Femur (tissue), 1 donor: Measurements from ENCODE around the gene CANT1.

ENCODE experiments used
- DNase-seq: peaks from one replicate; pipeline ENCODE4 v3.0.0-alpha.2; 2017

CANT1 gene

GRCh38 chr17:78993981-78994671, 15.4 kb downstream of the CANT1 start:
- DNase-seq, result peak; percentile 15

GRCh38 chr17:78993241-78993956, 16.2 kb downstream of the CANT1 start:
- DNase-seq, result peak; percentile 50

- DNase-seq, result no peak
Measured at GRCh38 chr17:78992542-78993212, 16.9 kb downstream of the CANT1 start.

DNA sequence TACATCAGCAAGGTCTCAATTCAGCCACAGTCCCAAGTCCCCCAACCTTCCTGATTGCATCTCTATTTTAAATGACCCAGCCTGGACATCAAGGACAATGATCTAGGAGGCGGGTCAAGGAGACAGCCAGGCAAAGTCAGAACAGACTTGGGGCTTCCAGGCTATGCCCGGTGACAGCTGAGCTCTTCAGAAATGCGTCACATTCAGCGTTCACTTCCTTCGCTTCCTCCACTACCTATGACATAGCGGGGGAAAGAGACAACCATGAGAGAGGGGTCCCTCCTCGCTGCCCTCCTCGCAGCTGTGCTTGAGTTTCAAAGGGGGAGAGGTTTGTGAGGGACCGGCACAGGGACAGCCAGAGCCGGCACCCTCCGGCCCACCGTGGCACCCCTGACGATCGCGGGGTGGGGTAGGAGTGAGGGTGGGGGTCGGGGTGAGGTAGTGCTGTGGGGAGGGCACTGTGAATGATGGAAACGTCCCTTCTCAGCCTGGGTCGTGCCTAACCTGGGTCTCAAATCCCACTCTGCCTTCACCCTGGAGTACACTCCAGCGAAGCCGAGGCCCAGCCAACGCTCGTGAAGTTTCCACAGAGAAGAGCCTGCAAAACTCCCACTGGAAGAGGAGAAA, 17.5 kb downstream of the CANT1 start:
- DNase-seq, result peak; percentile 15

- no peak for DNase-seq
Measured at GRCh38 chr17:78991017-78991738, 18.4 kb downstream of the CANT1 start.

GRCh38 chr17:78990349-78991016, 19.1 kb downstream of the CANT1 start:
- no peak for DNase-seq

DNA sequence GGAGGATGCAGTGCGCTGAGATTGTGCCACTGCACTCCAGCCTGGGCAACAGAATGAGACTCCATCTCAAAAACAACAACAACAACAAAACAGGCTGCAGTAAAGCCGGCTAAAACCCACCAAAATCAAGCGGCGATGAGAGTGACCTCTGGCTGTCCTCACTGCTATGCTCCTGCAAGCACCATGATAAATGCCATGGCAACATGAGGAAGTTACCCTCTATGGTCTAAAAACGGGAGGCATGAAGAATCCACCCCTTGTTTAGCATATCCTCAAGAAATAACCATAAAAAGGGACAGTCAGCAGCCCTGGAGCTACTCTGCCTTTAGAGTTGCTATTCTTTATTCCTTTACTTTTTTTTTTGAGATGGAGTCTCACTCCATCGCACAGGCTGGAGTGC, 21.4 kb downstream of the CANT1 start:
- DNase-seq, result no peak

GRCh38 chr17:78986649-78987328, 22.8 kb downstream of the CANT1 start:
- DNase-seq, result no peak

DNA sequence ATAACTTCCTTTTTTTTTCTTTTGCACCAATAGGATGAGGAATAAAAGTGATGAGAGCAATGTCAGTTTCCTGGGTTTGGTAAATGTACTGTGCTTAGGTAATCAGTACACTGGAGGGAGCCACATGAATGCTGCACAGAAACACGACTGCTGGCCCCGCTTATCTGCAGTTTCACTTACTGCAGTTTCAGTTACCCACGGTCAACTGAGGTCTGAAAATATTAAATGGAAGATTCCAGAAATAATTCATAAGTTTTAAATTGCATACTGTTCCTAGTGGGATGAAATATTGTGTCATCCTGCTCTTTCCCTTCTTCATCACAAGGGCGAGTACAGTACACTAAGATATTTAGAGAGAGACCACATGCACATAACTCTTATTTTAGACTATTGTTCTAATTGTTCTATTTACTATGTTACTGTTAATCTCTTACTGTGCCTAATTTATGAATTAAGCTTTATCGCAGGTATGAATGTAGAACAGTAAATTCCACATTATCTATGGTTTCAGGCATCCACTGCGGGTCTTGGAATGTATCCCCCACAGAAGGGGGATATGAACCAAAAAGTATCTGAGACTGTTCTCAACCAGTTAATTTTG, 23.4 kb downstream of the CANT1 start:
- no peak for DNase-seq

- DNase-seq, result no peak
Measured at GRCh38 chr17:78985395-78985794, 24.2 kb downstream of the CANT1 start.

GRCh38 chr17:78981010-78981888, 28.3 kb downstream of the CANT1 start:
- DNase-seq, result no peak

DNA sequence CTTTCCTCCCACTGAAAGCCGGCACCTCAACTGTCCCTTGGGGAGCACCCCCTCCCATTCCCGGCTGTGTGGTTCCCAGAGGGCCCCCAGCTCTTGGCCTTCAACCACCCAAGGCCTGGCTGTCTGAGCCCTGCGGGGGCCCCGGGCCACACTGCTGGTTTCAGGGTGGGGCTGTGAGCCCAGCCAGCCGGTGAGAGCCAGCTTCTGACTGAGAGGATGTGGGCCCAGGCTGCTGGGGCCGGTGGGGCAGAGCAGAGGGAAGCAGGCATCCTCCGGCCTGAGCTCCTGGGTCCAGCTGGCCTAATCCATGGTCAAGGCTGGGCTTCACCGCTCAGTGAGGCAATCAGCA, 29.0 kb downstream of the CANT1 start:
- no peak for DNase-seq

DNA sequence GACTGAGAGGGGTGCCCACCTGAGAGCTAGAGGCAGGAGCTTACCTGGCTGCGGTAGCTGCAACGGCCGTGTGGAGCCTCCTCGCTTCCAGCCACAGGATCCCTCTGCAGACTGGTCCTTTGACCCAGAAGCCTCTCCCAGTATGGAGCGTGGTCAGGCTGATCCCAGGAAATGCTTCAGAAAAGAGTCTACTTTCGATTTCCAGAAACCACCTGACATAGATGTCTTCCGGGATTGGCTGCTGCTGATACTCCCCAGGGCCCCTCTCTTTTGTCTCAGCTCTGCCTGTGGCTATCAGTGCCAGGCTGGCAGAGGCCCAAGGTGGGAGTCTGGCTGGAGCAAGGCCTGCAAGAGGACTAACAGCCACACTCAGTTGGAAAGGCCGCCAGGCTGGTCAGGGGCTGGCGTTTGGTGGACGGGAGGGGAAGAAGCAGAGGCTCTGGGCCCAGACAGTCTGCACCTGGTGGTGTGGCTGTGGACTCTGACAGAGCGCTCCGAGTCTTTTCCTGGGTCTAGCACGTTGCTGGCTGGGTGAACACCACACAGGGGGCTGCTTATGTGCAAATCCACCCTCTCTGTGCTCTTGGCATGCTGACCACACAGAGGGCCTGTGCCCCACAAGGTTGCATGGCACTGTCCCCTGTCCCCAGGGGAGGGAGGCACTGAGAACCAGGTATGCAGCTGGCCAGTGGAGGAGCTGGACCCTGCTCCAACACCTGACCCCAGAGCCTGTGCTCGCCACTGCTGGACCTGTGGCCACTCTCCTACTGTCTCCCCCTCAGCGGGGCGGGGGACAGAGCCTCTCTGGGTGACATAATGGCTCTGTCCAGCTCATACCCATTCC, 29.6 kb downstream of the CANT1 start, which contains the start of gene LGALS3BP:
TSS of gene LGALS3BP (minus strand) at position 144 of the 844 bp plus-strand sequence. CDS start 2,732 bp downstream, outside the sequence.
- DNase-seq, result peak; percentile 82

GRCh38 chr17:78977997-78978973, 31.3 kb downstream of the CANT1 start:
- DNase-seq, result no peak

GRCh38 chr17:78977681-78977943, 32.0 kb downstream of the CANT1 start:
- DNase-seq, result no peak

- DNase-seq, result no peak
Measured at GRCh38 chr17:78976907-78977680, 32.5 kb downstream of the CANT1 start.
